ENCODE measurements around the gene RAB6D. TPM values are rescaled to one million over a fixed set of nuclear protein-coding genes. Genes with fewer than 3 reads are reported as not detected.
"Not testable (repeated sequence)": the region's sequence is repeated elsewhere in the genome, so short reads cannot be mapped to it uniquely, and the experiment has no call there.

Gene RAB6D
- total and polyA plus RNA-seq, 9 of the 15 experiments (the other 6 are each of a cell fraction or from before 2014, with no cell fraction given), result 0.01 to 0.04 (median 0.03) TPM; not detected in 5

GRCh38 chr2:131373111-131373510, 9.1 kb upstream of the RAB6D start:
- POLR2A ChIA-PET; CTCF ChIA-PET (ENCODE audit: low intra/inter-chr PET ratio); FAIRE-seq: not testable (repeated sequence)

GRCh38 chr2:131369954-131370353, 6.0 kb upstream of the RAB6D start:
- FAIRE-seq, result no peak

More at GRCh38 chr2:131373111-131373510, 9.1 kb upstream of the RAB6D start:
- H3K27me3 ChIP-seq (ENCODE audit: control insufficient read depth in 2 of 2, insufficient read depth in 2 of 2, low read length in 2 of 2); H3K79me2 ChIP-seq (ENCODE audit: control insufficient read depth, insufficient read depth, low read length); DNase-seq (ENCODE audit: extremely low read depth in 1 of 4, low spot score in 3 of 4); H3K36me3 ChIP-seq (ENCODE audit: control insufficient read depth, insufficient read depth, low read length); BruUV-seq (replicated peaks); H3K4me3 ChIP-seq; H2AFZ ChIP-seq (ENCODE audit: low read depth, low read length); H4K20me1 ChIP-seq (replicated peaks; ENCODE audit: control insufficient read depth, insufficient read depth, low read length); H3K9me1 ChIP-seq (ENCODE audit: control insufficient read depth, insufficient read depth, low read length); H3K27ac ChIP-seq (ENCODE audit: extremely low read depth, low read depth, low read length); H3K4me2 ChIP-seq (ENCODE audit: insufficient read depth, low read length); H3K4me1 ChIP-seq (replicated peaks in 1 of 2; ENCODE audit: control insufficient read depth in 2 of 2, insufficient read depth in 2 of 2, low read length in 2 of 2); H3K9me3 ChIP-seq (replicated peaks; ENCODE audit: control insufficient read depth, insufficient read depth, low read depth, low read length); ATAC-seq; H3K9ac ChIP-seq (ENCODE audit: insufficient read depth in 1 of 2, low read depth in 2 of 2, low read length in 2 of 2); intact Hi-C loops (cut with micrococcal nuclease): not testable (repeated sequence)
- WGBS (ENCODE audit: insufficient coverage, low coverage, missing lambda C conversion rate), result 5% methylated on average over 1 of the region's 1 CpG
- in situ Hi-C loops (cut with MboI), result loop anchor here (5.0 kb wide), 1 partner anchor 1096 kb away; no protein-coding TSS in a partner anchor

GRCh38 chr2:131368493-131369066, 4.6 kb upstream of the RAB6D start:
- POLR2A ChIA-PET; BruUV-seq (replicated peaks); H4K20me1 ChIP-seq (replicated peaks; ENCODE audit: control insufficient read depth, insufficient read depth, low read length); H3K27ac ChIP-seq (ENCODE audit: extremely low read depth, low read depth, low read length); CTCF ChIA-PET (ENCODE audit: low intra/inter-chr PET ratio); H3K79me2 ChIP-seq (ENCODE audit: control insufficient read depth, insufficient read depth, low read length); H3K36me3 ChIP-seq (ENCODE audit: control insufficient read depth, insufficient read depth, low read length); in situ Hi-C loops (cut with MboI); intact Hi-C loops (cut with micrococcal nuclease); H3K4me2 ChIP-seq (ENCODE audit: insufficient read depth, low read length); ATAC-seq; H2AFZ ChIP-seq (ENCODE audit: low read depth, low read length); H3K9ac ChIP-seq (ENCODE audit: insufficient read depth in 1 of 2, low read depth in 2 of 2, low read length in 2 of 2); H3K9me1 ChIP-seq (ENCODE audit: control insufficient read depth, insufficient read depth, low read length); H3K9me3 ChIP-seq (replicated peaks; ENCODE audit: control insufficient read depth, insufficient read depth, low read depth, low read length); H3K4me3 ChIP-seq; DNase-seq (ENCODE audit: extremely low read depth in 1 of 4, low spot score in 3 of 4); FAIRE-seq; H3K4me1 ChIP-seq (replicated peaks in 1 of 2; ENCODE audit: control insufficient read depth in 2 of 2, insufficient read depth in 2 of 2, low read length in 2 of 2): not testable (repeated sequence)
- WGBS (ENCODE audit: insufficient coverage, low coverage, missing lambda C conversion rate), result 0% methylated on average over 6 of the region's 9 CpGs
- H3K27me3 ChIP-seq (ENCODE audit: control insufficient read depth in 2 of 2, insufficient read depth in 2 of 2, low read length in 2 of 2), result peaks cover 10 to 16% of the 10 kb centered on the region in 2 experiments; a peak in 4 of 5 replicates

More at GRCh38 chr2:131369954-131370353, 6.0 kb upstream of the RAB6D start:
- Histone ChIP-seq H3K9ac (ENCODE audit: insufficient read depth in 1 of 2, low read depth in 2 of 2, low read length in 2 of 2) (no peak overlapping the region), H3K27ac (ENCODE audit: extremely low read depth, low read depth, low read length) (no peak overlapping the region), H3K9me3 (replicated peaks; ENCODE audit: control insufficient read depth, insufficient read depth, low read depth, low read length) (no peaks in the 10 kb centered on the region), H3K4me1 (replicated peaks in 1 of 2; ENCODE audit: control insufficient read depth in 2 of 2, insufficient read depth in 2 of 2, low read length in 2 of 2) (no peaks in the 10 kb centered on the region; a peak in 1 of 5 replicates), H2AFZ (ENCODE audit: low read depth, low read length) (no peak overlapping the region), H3K4me2 (ENCODE audit: insufficient read depth, low read length) (no peak overlapping the region), H4K20me1 (replicated peaks; ENCODE audit: control insufficient read depth, insufficient read depth, low read length) (no peaks in the 10 kb centered on the region), H3K4me3 (no peak overlapping the region), H3K36me3 (ENCODE audit: control insufficient read depth, insufficient read depth, low read length) (no peaks in the 10 kb centered on the region), H3K9me1 (ENCODE audit: control insufficient read depth, insufficient read depth, low read length) (no peaks in the 10 kb centered on the region), H3K27me3 (ENCODE audit: control insufficient read depth in 2 of 2, insufficient read depth in 2 of 2, low read length in 2 of 2) (peaks cover 4 to 12% of the 10 kb centered on the region in 2 experiments; a peak in 4 of 5 replicates), H3K79me2 (ENCODE audit: control insufficient read depth, insufficient read depth, low read length) (no peaks in the 10 kb centered on the region)
- no peak for ATAC-seq
- in situ Hi-C loops (cut with MboI), result loop anchor here (5.0 kb wide), 1 partner anchor 1093 kb away; no protein-coding TSS in a partner anchor
- ChIA-PET CTCF (ENCODE audit: low intra/inter-chr PET ratio) (no interaction called here), POLR2A (no interaction called here)
- intact Hi-C loops (cut with micrococcal nuclease), result no loop called here
- TF ChIP-seq ZBTB1 (CRISPR knock-in tag; IDR thresholded peaks at IDR 0.05; ENCODE audit: borderline replicate concordance, low read depth), result no peak
- no peak for TF ChIP-seq SIX5 (IDR thresholded peaks at IDR 0.05; ENCODE audit: borderline replicate concordance in 1 of 2, insufficient read depth in 1 of 2, low read depth in 1 of 2, low read length in 2 of 2)
- no peak for TF ChIP-seq RBM15 (IDR thresholded peaks at IDR 0.05; ENCODE audit: insufficient read depth, low read length)
- no peak for DNase-seq (ENCODE audit: extremely low read depth in 1 of 4, low spot score in 3 of 4)
- WGBS (ENCODE audit: insufficient coverage, low coverage, missing lambda C conversion rate), result 5% methylated on average over 6 of the region's 6 CpGs
- BruUV-seq (replicated peaks), result no TSS peak

All from K562 (cell line).